HG03139 (cell line): ENCODE measurements around the gene CLCA1.

Experiments used
- ATAC-seq: cut with Tn5 transposase; IDR thresholded peaks from one replicate; pipeline ENCODE4 v1.9.1; 2021; ENCODE audit not compliant: unreplicated experiment

Gene CLCA1

GRCh38 chr1:86541859-86542258 is 73.1 kb downstream of the CLCA1 start:
- ATAC-seq: no peak

GRCh38 chr1:86542631-86543030 is 73.9 kb downstream of the CLCA1 start:
- ATAC-seq: no peak

- ATAC-seq: no peak
Measured at GRCh38 chr1:86546787-86547221, 78.1 kb downstream of the CLCA1 start, which contains the start of gene CLCA4. CLCA4 (plus strand) TSS chr1:86547078; CDS start chr1:86547120, 42 bp downstream.

GRCh38 chr1:86548839-86549238 is 80.1 kb downstream of the CLCA1 start:
- no peak for ATAC-seq
